HG03439 (cell line): ENCODE results near the gene CHST13.

ENCODE experiments used
- ATAC-seq: cut with Tn5 transposase; IDR thresholded peaks from one replicate; pipeline ENCODE4 v1.9.1; 2021; ENCODE audit warnings: mild to moderate bottlenecking, moderate library complexity; ENCODE audit not compliant: unreplicated experiment

The CHST13 gene

GRCh38 chr3:126507886-126508285 lies 16.1 kb upstream of the CHST13 start:
- ATAC-seq: no peak

- ATAC-seq: no peak
Measured at GRCh38 chr3:126508564-126508964, 15.4 kb upstream of the CHST13 start.

- ATAC-seq: no peak
Measured at GRCh38 chr3:126509597-126510307, 14.2 kb upstream of the CHST13 start.

GRCh38 chr3:126510308-126510910 lies 13.5 kb upstream of the CHST13 start:
- no peak for ATAC-seq

- no peak for ATAC-seq
Measured at GRCh38 chr3:126511291-126511690, 12.7 kb upstream of the CHST13 start.

GRCh38 chr3:126512026-126512425 lies 11.9 kb upstream of the CHST13 start:
- ATAC-seq: no peak

GRCh38 chr3:126512916-126513650 lies 10.9 kb upstream of the CHST13 start:
- no peak for ATAC-seq

- ATAC-seq: no peak
Measured at GRCh38 chr3:126514161-126514560, 9.8 kb upstream of the CHST13 start.

GRCh38 chr3:126515066-126515706 lies 8.8 kb upstream of the CHST13 start:
- no peak for ATAC-seq

GRCh38 chr3:126516152-126516935 lies 7.6 kb upstream of the CHST13 start:
- ATAC-seq: no peak

- no peak for ATAC-seq
Measured at GRCh38 chr3:126516936-126517290, 7.0 kb upstream of the CHST13 start.

GRCh38 chr3:126517291-126517951 lies 6.5 kb upstream of the CHST13 start, which contains the start of gene UROC1:
Gene UROC1, minus strand, starts transcription at chr3:126517773. Its CDS starts 54 bp downstream, at chr3:126517719.
- no peak for ATAC-seq

- no peak for ATAC-seq
Measured at GRCh38 chr3:126517986-126518778, 5.8 kb upstream of the CHST13 start.

- ATAC-seq: no peak
Measured at GRCh38 chr3:126518779-126519177, 5.2 kb upstream of the CHST13 start.

GRCh38 chr3:126519506-126520455 lies 4.2 kb upstream of the CHST13 start:
- ATAC-seq: no peak

GRCh38 chr3:126521122-126521891 lies 2.6 kb upstream of the CHST13 start:
- ATAC-seq: no peak

GRCh38 chr3:126522363-126522788 lies 1.6 kb upstream of the CHST13 start:
- ATAC-seq: no peak
